HUES6 (cell line): ENCODE measurements around the gene TRABD2B.

Experiments
- H3K27ac ChIP-seq: 2 replicates; pipeline ENCODE4 v1.7.0; 2013; ENCODE audit warnings: low read depth, mild to moderate bottlenecking, low read length, inconsistent platforms
- H3K27me3 ChIP-seq: 2 replicates; pipeline ENCODE4 v1.6.1; 2013; ENCODE audit warnings: low read length; ENCODE audit not compliant: control insufficient read depth, insufficient read depth
- H3K36me3 ChIP-seq: 2 replicates; pipeline ENCODE4 v1.6.1; 2013; ENCODE audit warnings: low read length; ENCODE audit not compliant: control insufficient read depth, insufficient read depth
- H3K4me1 ChIP-seq: 2 replicates; pipeline ENCODE4 v1.6.1; 2013; ENCODE audit warnings: low read length; ENCODE audit not compliant: control insufficient read depth, insufficient read depth
- H3K4me3 ChIP-seq: 2 replicates; pipeline ENCODE4 v1.5.1; 2013; ENCODE audit warnings: low read depth, low read length
- H3K9ac ChIP-seq: one replicate; pipeline ENCODE4 v1.6.1; 2013; ENCODE audit warnings: mild to moderate bottlenecking, low read length
- H3K9me3 ChIP-seq: 2 replicates; pipeline ENCODE4 v1.6.1; 2013; ENCODE audit warnings: low read depth, low read length; ENCODE audit not compliant: control insufficient read depth, insufficient read depth

TRABD2B gene

DNA sequence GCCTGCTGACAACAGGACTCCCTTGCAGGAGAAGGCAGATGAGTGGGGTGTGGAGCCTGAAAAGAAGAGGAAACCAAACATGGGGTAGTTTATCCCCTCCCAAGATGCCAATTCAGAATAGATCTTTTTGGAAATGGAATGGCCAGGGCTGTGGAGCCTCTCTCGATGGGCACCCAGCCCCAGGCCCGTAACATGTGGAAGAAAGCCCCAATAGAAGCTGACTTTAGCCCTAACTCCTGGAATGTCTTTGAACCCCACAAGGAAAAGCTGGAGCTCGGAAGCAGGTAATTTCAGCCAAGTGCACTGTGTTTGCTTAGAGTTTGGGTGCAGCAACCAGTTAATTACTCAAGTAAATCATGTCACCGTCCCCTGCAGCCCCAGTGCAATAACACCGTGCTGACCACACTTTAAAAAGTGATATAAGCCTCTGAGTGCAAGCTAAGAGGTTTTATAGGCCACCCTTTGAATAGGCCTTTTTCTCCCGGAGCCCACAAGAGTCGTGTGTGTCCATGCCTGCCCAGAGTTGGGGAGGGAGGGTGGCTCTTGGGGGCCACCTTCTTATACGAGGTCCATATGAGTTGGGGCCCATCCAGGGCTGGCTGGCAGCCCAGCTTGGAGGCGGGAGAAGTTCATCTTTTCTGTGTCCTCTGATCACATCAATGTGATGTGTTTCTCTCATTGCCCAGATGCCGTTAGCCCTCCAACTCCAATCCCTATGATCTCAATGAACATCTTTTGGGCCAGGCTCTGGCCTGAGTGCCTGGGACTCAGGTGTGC lies 153.2 kb downstream of the TRABD2B start:
- Histone ChIP-seq H3K4me1 (peaks cover 23% of the 10 kb centered on the region), H3K4me3 (no peak overlapping the region), H3K9me3 (no peaks in the 10 kb centered on the region), H3K36me3 (no peaks in the 10 kb centered on the region), H3K9ac (no peak overlapping the region), H3K27ac (no peak overlapping the region), H3K27me3 (no peaks in the 10 kb centered on the region)

DNA sequence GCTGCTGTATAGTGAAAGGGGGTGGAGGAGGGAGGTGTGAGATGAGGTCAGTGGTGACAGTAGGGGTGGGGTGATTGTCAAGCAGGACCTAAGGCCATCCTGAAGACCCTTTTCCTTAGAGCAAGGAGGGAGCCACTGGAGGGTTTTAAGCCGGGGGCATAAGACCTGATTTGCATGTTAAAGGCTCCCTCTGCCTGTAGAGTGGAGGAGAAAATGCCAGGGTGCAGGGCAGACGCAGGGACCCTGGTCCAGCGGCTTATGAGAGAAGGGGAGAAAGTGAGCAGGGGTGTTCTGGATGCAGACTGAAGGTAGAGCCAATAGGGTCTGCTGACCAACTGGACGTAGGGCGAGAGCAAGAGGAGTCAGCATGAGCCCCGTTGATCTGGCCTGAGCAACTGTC lies 154.1 kb downstream of the TRABD2B start:
- Histone ChIP-seq H3K27me3 (no peaks in the 10 kb centered on the region), H3K4me1 (peaks cover 23% of the 10 kb centered on the region), H3K4me3 (no peak overlapping the region), H3K36me3 (no peaks in the 10 kb centered on the region), H3K9ac (no peak overlapping the region), H3K27ac (no peak overlapping the region), H3K9me3 (no peaks in the 10 kb centered on the region)

DNA sequence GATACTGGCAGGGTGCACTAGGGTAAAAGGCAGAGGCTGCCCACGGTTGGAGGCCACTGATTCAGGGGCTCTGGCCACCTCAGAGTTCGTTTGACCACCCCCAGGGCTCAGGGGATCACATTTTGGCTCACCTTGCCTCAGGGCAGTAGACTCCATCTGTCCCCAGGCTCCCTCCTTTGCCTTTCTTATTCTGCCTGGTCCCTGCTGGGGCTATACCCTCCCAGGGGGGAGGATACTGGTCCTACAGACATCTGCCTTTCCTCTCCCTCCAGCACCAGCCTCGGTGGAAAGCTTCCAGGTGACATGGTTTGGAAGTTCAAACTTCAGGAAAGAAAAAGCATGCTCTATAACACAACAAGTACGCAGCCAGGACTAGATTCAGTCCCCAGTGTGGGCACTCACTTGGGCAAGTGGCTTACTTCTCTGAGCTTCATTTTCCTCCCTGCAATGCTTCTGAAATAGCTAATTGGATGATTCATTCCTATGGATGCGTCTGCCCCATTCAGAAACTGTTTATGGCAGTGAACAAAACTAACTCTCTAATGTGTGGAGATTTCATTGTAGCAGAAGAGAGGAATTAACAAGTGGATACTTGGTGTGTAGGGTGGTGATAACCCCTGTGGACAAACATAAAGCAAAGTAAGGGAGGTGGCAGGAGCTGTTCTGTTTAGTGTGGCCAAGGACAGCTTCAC lies 154.8 kb downstream of the TRABD2B start:
- H3K4me3 ChIP-seq: no peak overlapping the region
- H3K9me3 ChIP-seq: no peaks in the 10 kb centered on the region
- no peaks in the 10 kb centered on the region for H3K27me3 ChIP-seq
- H3K4me1 ChIP-seq: peaks cover 23% of the 10 kb centered on the region
- no peak overlapping the region for H3K9ac ChIP-seq
- no peak overlapping the region for H3K27ac ChIP-seq
- no peaks in the 10 kb centered on the region for H3K36me3 ChIP-seq

DNA sequence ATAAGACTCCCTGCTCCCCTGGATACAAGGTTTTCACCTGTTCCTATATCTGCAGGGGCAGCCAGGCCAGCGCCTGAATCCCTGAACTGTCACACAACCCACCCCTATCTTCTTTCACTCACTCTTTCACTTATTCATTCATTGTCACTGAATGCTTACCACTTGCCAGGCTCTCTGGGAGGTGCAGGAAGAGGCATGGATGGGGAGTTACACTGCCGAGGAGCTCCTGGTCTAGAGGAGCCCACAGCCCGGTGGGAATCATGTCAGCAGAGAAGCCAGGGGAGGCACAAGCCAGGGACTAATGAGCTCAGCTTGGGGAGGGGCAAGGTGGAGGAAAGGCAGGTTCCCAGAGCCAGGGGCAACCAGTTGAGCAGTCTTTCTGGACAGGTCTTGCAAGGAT lies 155.8 kb downstream of the TRABD2B start:
- Histone ChIP-seq H3K36me3 (no peaks in the 10 kb centered on the region), H3K4me3 (no peak overlapping the region), H3K9me3 (no peaks in the 10 kb centered on the region), H3K27ac (no peak overlapping the region), H3K9ac (no peak overlapping the region), H3K27me3 (no peaks in the 10 kb centered on the region), H3K4me1 (peaks cover 23% of the 10 kb centered on the region)

DNA sequence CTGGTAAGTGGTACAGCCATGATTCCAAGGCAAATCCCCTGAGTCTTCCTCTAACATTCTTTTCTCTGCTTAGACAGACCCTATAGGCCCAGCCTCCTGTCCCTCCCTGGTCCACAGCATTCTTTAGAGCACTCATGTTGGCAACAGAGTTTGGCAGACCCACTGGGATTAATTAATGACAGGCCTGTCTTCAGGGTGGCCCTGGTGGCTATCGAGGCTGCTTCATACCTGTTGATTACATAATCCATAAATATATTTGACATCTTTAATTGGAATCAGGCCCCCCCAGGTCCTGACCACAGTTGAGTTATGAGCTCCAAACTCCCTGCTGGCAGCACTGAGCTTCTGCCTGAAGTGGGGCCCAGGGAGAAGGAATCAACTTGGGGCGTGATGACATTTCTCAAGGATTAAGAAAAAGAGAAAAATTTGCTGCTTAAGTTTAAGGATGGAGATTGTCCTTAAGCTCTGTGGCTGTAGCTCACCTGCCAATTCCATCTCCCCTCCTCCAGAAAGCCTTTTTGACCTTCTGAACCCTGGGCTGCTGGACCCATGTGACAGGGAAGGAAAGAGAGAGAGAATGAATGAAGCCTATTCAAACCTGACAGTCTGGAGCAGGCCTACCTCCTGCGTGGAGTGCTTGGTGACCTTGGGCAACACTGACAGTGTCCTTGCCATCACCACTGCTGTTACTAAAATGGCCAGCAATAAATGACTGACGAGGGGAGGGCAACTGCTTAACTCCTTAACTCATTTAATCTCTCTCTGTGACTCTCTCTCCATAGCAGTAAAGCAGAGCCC lies 156.6 kb downstream of the TRABD2B start:
- H3K27me3 ChIP-seq: no peaks in the 10 kb centered on the region
- no peak overlapping the region for H3K27ac ChIP-seq
- H3K4me3 ChIP-seq: no peak overlapping the region
- H3K9ac ChIP-seq: no peak overlapping the region
- H3K4me1 ChIP-seq: peaks cover 23% of the 10 kb centered on the region
- H3K36me3 ChIP-seq: no peaks in the 10 kb centered on the region
- peaks cover 5% of the 10 kb centered on the region; the same call in 1 of the 2 replicates for H3K9me3 ChIP-seq

DNA sequence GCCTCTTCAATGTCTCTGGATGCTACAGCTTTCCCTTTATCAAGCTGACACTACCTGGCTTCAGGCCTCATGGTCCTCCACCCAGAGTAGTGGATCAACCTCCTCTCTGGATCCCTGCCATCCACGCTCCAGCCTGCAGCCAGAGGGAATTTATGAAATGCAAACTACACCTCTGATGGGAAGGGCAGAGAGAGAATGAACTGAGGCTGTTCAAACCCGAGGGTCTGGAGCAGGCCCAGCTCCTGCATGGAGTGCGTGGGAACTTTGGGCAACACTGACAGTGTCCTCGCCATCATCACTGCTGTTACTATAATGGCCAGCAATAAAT lies 157.8 kb downstream of the TRABD2B start:
- no peak overlapping the region for H3K27ac ChIP-seq
- no peaks in the 10 kb centered on the region for H3K36me3 ChIP-seq
- peaks cover 23% of the 10 kb centered on the region for H3K4me1 ChIP-seq
- H3K9me3 ChIP-seq: peaks cover 14% of the 10 kb centered on the region
- no peak overlapping the region for H3K9ac ChIP-seq
- H3K27me3 ChIP-seq: no peaks in the 10 kb centered on the region
- H3K4me3 ChIP-seq: no peak overlapping the region

DNA sequence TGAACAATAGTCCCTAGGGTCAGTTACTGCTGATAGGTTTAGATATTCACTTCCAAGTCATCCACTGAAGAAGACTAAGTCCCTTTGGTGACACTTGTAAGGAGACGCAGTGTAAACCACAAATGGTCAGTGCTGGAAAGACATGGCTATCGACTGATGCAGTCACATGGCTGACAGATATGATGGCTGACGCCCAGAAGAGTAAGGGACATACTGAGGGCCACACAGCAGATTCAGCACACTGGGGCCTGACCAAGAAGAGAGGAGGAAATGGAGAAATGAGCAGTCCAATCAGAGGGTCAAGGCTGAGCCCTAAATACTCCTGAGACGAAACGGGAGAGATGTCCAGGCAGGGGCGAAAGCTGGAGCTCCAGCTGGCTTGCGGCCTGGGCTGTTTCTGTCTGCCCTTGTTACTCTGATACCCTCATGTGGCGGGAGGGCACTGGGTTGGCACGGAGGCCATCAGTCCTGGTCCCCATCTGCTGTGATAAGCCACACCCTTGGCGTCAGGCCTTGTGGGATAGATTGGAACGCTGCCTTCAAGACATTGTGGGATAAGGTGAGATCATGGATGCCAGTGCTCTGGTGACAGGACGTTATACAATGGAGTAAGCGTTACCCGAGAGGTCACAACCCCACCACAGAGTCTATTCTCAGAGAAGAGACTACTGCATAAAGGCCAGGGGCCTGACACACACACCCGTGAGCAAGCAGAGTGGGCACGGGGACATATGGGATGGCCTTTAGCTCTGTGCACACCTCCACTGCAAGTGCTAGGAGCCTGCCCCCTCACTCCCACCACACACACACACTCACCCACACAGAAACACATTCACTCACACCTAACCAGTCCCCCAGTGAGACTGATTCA lies 158.4 kb downstream of the TRABD2B start:
- peaks cover 19% of the 10 kb centered on the region for H3K9me3 ChIP-seq
- no peak overlapping the region for H3K9ac ChIP-seq
- peaks cover 23% of the 10 kb centered on the region for H3K4me1 ChIP-seq
- H3K27me3 ChIP-seq: no peaks in the 10 kb centered on the region
- H3K4me3 ChIP-seq: no peak overlapping the region
- no peak overlapping the region for H3K27ac ChIP-seq
- H3K36me3 ChIP-seq: no peaks in the 10 kb centered on the region

DNA sequence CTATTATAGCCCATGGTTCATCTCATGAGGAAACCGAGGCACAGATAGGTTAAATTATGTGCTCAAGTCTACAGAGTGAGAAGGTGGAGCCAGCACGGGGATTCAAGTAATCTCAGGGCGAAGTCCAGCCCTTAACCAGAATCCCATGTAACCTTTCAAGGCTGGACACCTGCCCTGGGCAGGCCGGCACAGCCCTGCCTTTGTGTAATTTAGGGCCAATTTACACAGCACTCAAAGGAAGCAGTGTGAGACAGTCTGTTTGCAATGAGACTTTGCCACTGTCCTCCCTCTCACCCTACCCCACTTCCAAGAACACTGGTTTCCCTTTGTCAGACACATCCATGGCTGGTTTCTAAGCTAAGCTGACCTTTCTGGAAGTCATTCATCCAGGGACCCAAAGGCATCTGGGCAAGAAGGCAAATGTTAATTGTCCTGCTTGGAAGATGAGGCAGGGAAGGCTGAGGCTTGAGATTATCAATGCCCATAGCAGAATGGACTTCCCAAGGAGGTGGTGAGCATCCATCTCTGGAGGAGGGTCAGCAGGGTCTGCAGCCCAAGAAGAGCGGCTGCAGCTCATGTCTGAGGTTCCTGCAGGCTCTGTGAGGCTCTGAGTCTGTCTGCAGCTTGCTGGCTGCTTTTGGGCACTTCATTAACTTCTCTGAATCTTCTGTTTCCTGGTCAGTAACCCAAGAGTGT lies 159.2 kb downstream of the TRABD2B start:
- Histone ChIP-seq H3K27ac (no peak overlapping the region), H3K9me3 (peaks cover 19% of the 10 kb centered on the region), H3K36me3 (no peaks in the 10 kb centered on the region), H3K4me3 (no peak overlapping the region), H3K27me3 (no peaks in the 10 kb centered on the region), H3K9ac (no peak overlapping the region), H3K4me1 (peaks cover 17% of the 10 kb centered on the region)

DNA sequence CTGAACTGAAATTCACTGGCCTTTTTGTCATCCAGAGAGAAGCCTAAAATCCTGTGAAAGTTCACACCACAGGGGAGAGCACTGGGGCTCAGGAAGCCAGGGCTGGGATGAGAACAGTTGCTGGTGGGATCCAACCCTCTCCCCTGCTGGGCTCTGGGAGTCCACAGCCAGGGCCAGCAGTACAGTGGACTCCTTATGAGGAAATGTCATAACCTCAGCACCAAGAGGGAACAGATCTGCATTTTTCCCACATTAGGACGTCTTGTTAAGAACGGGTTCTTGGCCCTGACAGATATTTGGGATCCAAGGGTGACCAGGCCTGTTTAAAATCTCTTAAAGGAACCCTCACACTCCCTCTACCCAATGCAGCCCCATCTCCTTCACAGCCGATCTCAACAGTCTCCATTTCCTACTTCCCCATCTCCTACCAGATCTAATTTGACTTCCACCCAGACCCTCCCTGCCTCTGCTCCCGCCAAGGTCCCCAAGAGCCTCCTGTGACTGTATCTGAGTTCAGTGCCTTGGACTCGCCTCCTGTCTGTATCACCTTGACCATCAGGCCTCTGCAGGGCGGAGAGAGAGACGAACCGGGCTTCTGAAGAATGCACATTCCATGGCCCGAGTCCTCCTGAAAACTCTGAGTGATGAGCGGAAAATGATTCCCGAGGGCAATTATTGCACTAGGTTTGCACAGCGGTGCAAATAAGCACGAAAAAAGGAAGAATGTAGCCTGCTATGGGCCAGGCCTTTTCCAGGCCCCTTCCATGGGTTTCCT lies 159.9 kb downstream of the TRABD2B start:
- Histone ChIP-seq H3K36me3 (no peaks in the 10 kb centered on the region), H3K9ac (no peak overlapping the region), H3K27me3 (no peaks in the 10 kb centered on the region), H3K9me3 (peaks cover 19% of the 10 kb centered on the region), H3K27ac (no peak overlapping the region), H3K4me3 (no peak overlapping the region), H3K4me1 (peaks cover 9% of the 10 kb centered on the region)

DNA sequence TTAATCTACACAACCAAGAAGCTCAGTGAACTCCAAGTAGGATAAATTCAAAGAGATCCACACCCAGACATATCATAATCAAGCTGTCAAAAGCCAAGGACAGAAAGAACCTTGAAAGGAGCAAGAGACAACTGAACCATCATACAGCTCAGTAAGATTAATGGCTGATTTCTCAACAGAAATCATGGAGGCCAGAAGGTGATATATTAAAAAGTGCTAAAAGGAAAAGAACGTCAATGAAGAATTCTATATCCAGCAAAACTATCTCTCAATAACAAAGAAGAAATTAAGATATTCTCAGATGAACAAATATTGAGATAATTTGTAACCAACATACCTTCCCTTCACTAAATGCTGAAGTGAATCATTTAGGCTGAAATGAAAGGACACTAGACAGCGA lies 161.8 kb downstream of the TRABD2B start:
- Histone ChIP-seq H3K27ac (no peak overlapping the region), H3K27me3 (no peaks in the 10 kb centered on the region), H3K9me3 (peaks cover 19% of the 10 kb centered on the region), H3K36me3 (no peaks in the 10 kb centered on the region), H3K4me3 (no peak overlapping the region), H3K9ac (no peak overlapping the region), H3K4me1 (peaks cover 11% of the 10 kb centered on the region)
